ENCODE measurements around the gene ZNF44.

GRCh38 chr19:12260861-12261260, 33.8 kb downstream of the ZNF44 start:
- no peak for TF ChIP-seq POLR2A (IDR thresholded peaks at IDR 0.05)
- no peak for TF ChIP-seq CTCF (IDR thresholded peaks at IDR 0.05)
- no peak for TF ChIP-seq EP300 (IDR thresholded peaks at IDR 0.05; ENCODE audit: low read depth)
- no peak for TF ChIP-seq POLR2AphosphoS5 (IDR thresholded peaks at IDR 0.05)

All from transverse colon (tissue), 4 donors.